Femur (tissue), 1 donor: ENCODE data around the gene EYS.
"Not testable (repeated sequence)": the region's sequence is repeated elsewhere in the genome, so short reads cannot be mapped to it uniquely, and the experiment has no call there.

Experiments used
- DNase-seq: peaks from one replicate; pipeline ENCODE4 v3.0.0-alpha.2; 2017

Gene EYS

GRCh38 chr6:65071480-65071879, 635.5 kb downstream of the EYS start:
- no peak for DNase-seq

- DNase-seq = no peak
Observed at GRCh38 chr6:65064844-65065243, 642.2 kb downstream of the EYS start.

- DNase-seq = no peak
Observed at GRCh38 chr6:65059568-65059967, 647.5 kb downstream of the EYS start.

GRCh38 chr6:65055545-65055944, 651.5 kb downstream of the EYS start:
- no peak for DNase-seq

GRCh38 chr6:65052626-65053025, 654.4 kb downstream of the EYS start:
- DNase-seq = no peak

GRCh38 chr6:65045801-65046200, 661.2 kb downstream of the EYS start:
- no peak for DNase-seq

GRCh38 chr6:65014006-65014405, 693.0 kb downstream of the EYS start:
- DNase-seq = no peak

- DNase-seq = no peak
Observed at GRCh38 chr6:65006788-65007187, 700.2 kb downstream of the EYS start.

- no peak for DNase-seq
Observed at GRCh38 chr6:65004283-65004682, 702.7 kb downstream of the EYS start.

- DNase-seq = not testable (repeated sequence)
Observed at GRCh38 chr6:65002882-65003281, 704.1 kb downstream of the EYS start.

GRCh38 chr6:65000815-65001214, 706.2 kb downstream of the EYS start:
- no peak for DNase-seq

GRCh38 chr6:64998204-64998603, 708.8 kb downstream of the EYS start:
- no peak for DNase-seq

GRCh38 chr6:64996301-64996700, 710.7 kb downstream of the EYS start:
- DNase-seq = no peak

- DNase-seq = no peak
Observed at GRCh38 chr6:64990652-64991304, 716.2 kb downstream of the EYS start.

GRCh38 chr6:64988148-64988547, 718.9 kb downstream of the EYS start:
- no peak for DNase-seq

GRCh38 chr6:64987066-64987465, 720.0 kb downstream of the EYS start:
- DNase-seq = no peak

- DNase-seq = no peak
Observed at GRCh38 chr6:64985726-64986125, 721.3 kb downstream of the EYS start.

- DNase-seq = no peak
Observed at GRCh38 chr6:64984948-64985347, 722.1 kb downstream of the EYS start.

GRCh38 chr6:64983089-64983488, 723.9 kb downstream of the EYS start:
- no peak for DNase-seq

- DNase-seq = no peak
Observed at GRCh38 chr6:64973142-64973541, 733.9 kb downstream of the EYS start.

- DNase-seq = no peak
Observed at GRCh38 chr6:64969139-64969538, 737.9 kb downstream of the EYS start.

- DNase-seq = no peak
Observed at GRCh38 chr6:64955435-64955848, 751.6 kb downstream of the EYS start.

- no peak for DNase-seq
Observed at GRCh38 chr6:64949257-64949656, 757.8 kb downstream of the EYS start.

- no peak for DNase-seq
Observed at GRCh38 chr6:64948261-64948660, 758.8 kb downstream of the EYS start.

- DNase-seq = no peak
Observed at GRCh38 chr6:64945450-64945849, 761.6 kb downstream of the EYS start.
